Measurements from ENCODE around the gene TECPR2. TPM values are rescaled to one million over a fixed set of nuclear protein-coding genes. Genes with fewer than 3 reads are reported as not detected.

Gene TECPR2
- total and polyA plus RNA-seq, 4 donors: 5.6 to 30.3 (median 19.5) TPM

DNA sequence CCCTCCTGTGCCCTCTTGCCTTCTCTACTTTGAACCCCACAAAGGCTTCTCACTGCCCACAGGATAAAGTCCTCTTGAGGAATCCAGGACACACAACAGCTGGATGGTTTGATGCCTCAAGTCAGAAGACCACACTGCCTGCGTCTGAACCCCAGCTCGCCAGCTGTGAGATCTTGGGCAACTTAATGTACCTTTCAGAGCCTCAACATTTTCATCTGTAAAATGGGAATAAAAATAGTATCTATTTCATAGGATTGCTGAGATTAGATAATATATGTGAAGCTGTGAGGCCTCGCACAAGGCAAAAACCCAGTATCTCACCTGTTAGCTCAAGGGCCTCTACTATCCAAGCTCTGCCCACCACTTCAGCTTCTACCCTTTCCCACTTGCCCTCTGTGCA is 2.4 kb upstream of the TECPR2 start:
- WGBS, 2 donors: 93 to 98% methylated on average over 3 of the region's 3 CpGs
- no peak overlapping the region for H3K4me3 ChIP-seq
- TF ChIP-seq, protein P1, sequence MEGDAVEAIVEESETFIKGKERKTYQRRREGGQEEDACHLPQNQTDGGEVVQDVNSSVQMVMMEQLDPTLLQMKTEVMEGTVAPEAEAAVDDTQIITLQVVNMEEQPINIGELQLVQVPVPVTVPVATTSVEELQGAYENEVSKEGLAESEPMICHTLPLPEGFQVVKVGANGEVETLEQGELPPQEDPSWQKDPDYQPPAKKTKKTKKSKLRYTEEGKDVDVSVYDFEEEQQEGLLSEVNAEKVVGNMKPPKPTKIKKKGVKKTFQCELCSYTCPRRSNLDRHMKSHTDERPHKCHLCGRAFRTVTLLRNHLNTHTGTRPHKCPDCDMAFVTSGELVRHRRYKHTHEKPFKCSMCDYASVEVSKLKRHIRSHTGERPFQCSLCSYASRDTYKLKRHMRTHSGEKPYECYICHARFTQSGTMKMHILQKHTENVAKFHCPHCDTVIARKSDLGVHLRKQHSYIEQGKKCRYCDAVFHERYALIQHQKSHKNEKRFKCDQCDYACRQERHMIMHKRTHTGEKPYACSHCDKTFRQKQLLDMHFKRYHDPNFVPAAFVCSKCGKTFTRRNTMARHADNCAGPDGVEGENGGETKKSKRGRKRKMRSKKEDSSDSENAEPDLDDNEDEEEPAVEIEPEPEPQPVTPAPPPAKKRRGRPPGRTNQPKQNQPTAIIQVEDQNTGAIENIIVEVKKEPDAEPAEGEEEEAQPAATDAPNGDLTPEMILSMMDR (IDR thresholded peaks at IDR 0.05; ENCODE audit: control extremely low read depth, extremely low read depth): no peak
- no peak overlapping the region for H3K9ac ChIP-seq (ENCODE audit: insufficient read depth in 1 of 2, low read length in 2 of 2)
- H3K27me3 ChIP-seq (ENCODE audit: control insufficient read depth in 3 of 3, insufficient read depth in 3 of 3, low read length in 2 of 3): no peaks in the 10 kb centered on the region
- DNase-seq (no peak), ATAC-seq (ENCODE audit: insufficient read depth, low FRiP score) (no peak)
- H3K9me3 ChIP-seq (ENCODE audit: control insufficient read depth in 4 of 4, insufficient read depth in 3 of 4, low read length in 3 of 4): no peaks in the 10 kb centered on the region
- H3K27ac ChIP-seq (ENCODE audit: low read depth in 1 of 2, low read length in 1 of 2): no peak overlapping the region
- peaks cover 4 to 18% (median 9%) of the 10 kb centered on the region in 5 donors for H3K4me1 ChIP-seq (ENCODE audit: control insufficient read depth in 5 of 5, insufficient read depth in 5 of 5, low read length in 5 of 5)
- H3K36me3 ChIP-seq (ENCODE audit: control insufficient read depth in 4 of 4, insufficient read depth in 4 of 4, low read length in 4 of 4): peaks cover 6 to 25% (median 13%) of the 10 kb centered on the region in 4 donors

DNA sequence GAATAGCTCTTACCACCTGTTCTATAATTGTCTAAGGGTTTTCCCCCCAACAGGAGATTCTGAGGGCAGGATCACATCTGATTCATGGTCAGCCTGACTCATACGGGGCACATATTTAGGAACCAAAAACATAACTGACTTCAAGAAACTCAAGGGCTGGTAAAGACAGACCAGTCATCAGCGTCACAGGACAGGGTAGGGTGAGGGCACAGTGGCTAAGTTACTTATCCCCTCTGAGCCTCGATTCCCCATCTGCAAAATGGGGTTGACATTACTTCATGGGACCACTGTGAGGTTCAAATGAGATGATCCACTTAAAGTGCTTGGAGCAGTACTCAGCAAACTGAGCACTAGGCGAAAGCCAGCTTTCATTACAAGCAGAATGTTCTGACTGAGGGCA is 657 bp upstream of the TECPR2 start:
- 20 to 27% methylated on average over 4 of the region's 4 CpGs for WGBS, 2 donors
- no peaks in the 10 kb centered on the region for H3K27me3 ChIP-seq (ENCODE audit: control insufficient read depth in 3 of 3, insufficient read depth in 3 of 3, low read length in 2 of 3)
- ATAC-seq (ENCODE audit: insufficient read depth, low FRiP score) (no peak), DNase-seq (no peak)
- H3K36me3 ChIP-seq (ENCODE audit: control insufficient read depth in 4 of 4, insufficient read depth in 4 of 4, low read length in 4 of 4): peaks cover 3 to 13% (median 9%) of the 10 kb centered on the region in 4 donors
- H3K27ac ChIP-seq (ENCODE audit: low read depth in 1 of 2, low read length in 1 of 2): peak overlapping the region; percentile 84 to 98
- peak overlapping the region; percentile 88 for H3K4me3 ChIP-seq
- no peaks in the 10 kb centered on the region for H3K9me3 ChIP-seq (ENCODE audit: control insufficient read depth in 4 of 4, insufficient read depth in 3 of 4, low read length in 3 of 4)
- peak overlapping the region; percentile 11 to 81 for H3K9ac ChIP-seq (ENCODE audit: insufficient read depth in 1 of 2, low read length in 2 of 2)
- TF ChIP-seq, protein P1 (IDR thresholded peaks at IDR 0.05; ENCODE audit: control extremely low read depth, extremely low read depth): no peak
- H3K4me1 ChIP-seq (ENCODE audit: control insufficient read depth in 5 of 5, insufficient read depth in 5 of 5, low read length in 5 of 5): peaks cover 4 to 18% (median 9%) of the 10 kb centered on the region in 5 donors

- no peaks in the 10 kb centered on the region for H3K27me3 ChIP-seq (ENCODE audit: control insufficient read depth in 3 of 3, insufficient read depth in 3 of 3, low read length in 2 of 3)
- peaks cover 2 to 18% (median 9%) of the 10 kb centered on the region in 5 donors for H3K4me1 ChIP-seq (ENCODE audit: control insufficient read depth in 5 of 5, insufficient read depth in 5 of 5, low read length in 5 of 5)
- TF ChIP-seq, protein P1 (IDR thresholded peaks at IDR 0.05; ENCODE audit: control extremely low read depth, extremely low read depth): no peak
- peak overlapping the region; percentile 67 to 78 for H3K9ac ChIP-seq (ENCODE audit: insufficient read depth in 1 of 2, low read length in 2 of 2)
- peak overlapping the region; percentile 98 for H3K27ac ChIP-seq (ENCODE audit: low read depth in 1 of 2, low read length in 1 of 2)
- no peaks in the 10 kb centered on the region for H3K9me3 ChIP-seq (ENCODE audit: control insufficient read depth in 4 of 4, insufficient read depth in 3 of 4, low read length in 3 of 4)
- 3% methylated on average over 37 to 53 of the region's 53 CpGs for WGBS, 2 donors
- peak overlapping the region; percentile 88 for H3K4me3 ChIP-seq
- DNase-seq: peak in 1 of 3 donors; percentile 52
- peaks cover 0 to 4% (median 1%) of the 10 kb centered on the region in 4 donors for H3K36me3 ChIP-seq (ENCODE audit: control insufficient read depth in 4 of 4, insufficient read depth in 4 of 4, low read length in 4 of 4)
- ATAC-seq (ENCODE audit: insufficient read depth, low FRiP score): peak; percentile 35
Measured at GRCh38 chr14:102363182-102363943, 622 bp downstream of the TECPR2 start.

All from lung (tissue), 12 donors.